Fibroblast of skin of left biceps (primary cell): Measurements from ENCODE around the gene LRBA.

Source experiments
- DNase-seq, 2 experiments: peaks; one replicate each; pipeline ENCODE4 v3.0.0-alpha.2; 2013; ENCODE audit warnings: low read depth in 2 of 2

Gene LRBA

GRCh38 chr4:150874338-150875226 is 140.5 kb downstream of the LRBA start:
- no peak for DNase-seq

GRCh38 chr4:150867148-150867547 is 147.9 kb downstream of the LRBA start:
- peak; percentile 35 to 39 for DNase-seq

GRCh38 chr4:150863456-150863855 is 151.6 kb downstream of the LRBA start:
- DNase-seq = no peak

GRCh38 chr4:150862829-150863228 is 152.3 kb downstream of the LRBA start:
- no peak for DNase-seq

- no peak for DNase-seq
Observed at GRCh38 chr4:150859453-150859852, 155.6 kb downstream of the LRBA start.

- no peak for DNase-seq
Observed at GRCh38 chr4:150855981-150856510, 159.0 kb downstream of the LRBA start.

- DNase-seq = no peak
Observed at GRCh38 chr4:150854600-150854999, 160.5 kb downstream of the LRBA start.

GRCh38 chr4:150853882-150854281 is 161.2 kb downstream of the LRBA start:
- DNase-seq = no peak

- DNase-seq = peak in 1 of 2 experiments; percentile 1
Observed at GRCh38 chr4:150852216-150852615, 162.9 kb downstream of the LRBA start.

GRCh38 chr4:150849016-150849415 is 166.1 kb downstream of the LRBA start:
- no peak for DNase-seq

- no peak for DNase-seq
Observed at GRCh38 chr4:150828159-150828558, 186.9 kb downstream of the LRBA start.

GRCh38 chr4:150827226-150827625 is 187.9 kb downstream of the LRBA start:
- DNase-seq = no peak

- no peak for DNase-seq
Observed at GRCh38 chr4:150826306-150826705, 188.8 kb downstream of the LRBA start.

- DNase-seq = no peak
Observed at GRCh38 chr4:150822407-150822806, 192.7 kb downstream of the LRBA start.

GRCh38 chr4:150821641-150822040 is 193.4 kb downstream of the LRBA start:
- DNase-seq = no peak

GRCh38 chr4:150820409-150820808 is 194.7 kb downstream of the LRBA start:
- DNase-seq = no peak

GRCh38 chr4:150818661-150819060 is 196.4 kb downstream of the LRBA start:
- peak; percentile 27 to 50 for DNase-seq

- no peak for DNase-seq
Observed at GRCh38 chr4:150817804-150818528, 197.1 kb downstream of the LRBA start.

GRCh38 chr4:150817017-150817416 is 198.1 kb downstream of the LRBA start:
- no peak for DNase-seq

- DNase-seq = peak in 1 of 2 experiments; percentile 5
Observed at GRCh38 chr4:150816491-150816890, 198.6 kb downstream of the LRBA start.

- no peak for DNase-seq
Observed at GRCh38 chr4:150814873-150815272, 200.2 kb downstream of the LRBA start.

GRCh38 chr4:150805183-150806025 is 209.7 kb downstream of the LRBA start:
- DNase-seq = no peak
